ENCODE results near the gene PROZ.
"Not testable (repeated sequence)": the region's sequence is repeated elsewhere in the genome, so short reads cannot be mapped to it uniquely, and the experiment has no call there.

The PROZ gene

DNA sequence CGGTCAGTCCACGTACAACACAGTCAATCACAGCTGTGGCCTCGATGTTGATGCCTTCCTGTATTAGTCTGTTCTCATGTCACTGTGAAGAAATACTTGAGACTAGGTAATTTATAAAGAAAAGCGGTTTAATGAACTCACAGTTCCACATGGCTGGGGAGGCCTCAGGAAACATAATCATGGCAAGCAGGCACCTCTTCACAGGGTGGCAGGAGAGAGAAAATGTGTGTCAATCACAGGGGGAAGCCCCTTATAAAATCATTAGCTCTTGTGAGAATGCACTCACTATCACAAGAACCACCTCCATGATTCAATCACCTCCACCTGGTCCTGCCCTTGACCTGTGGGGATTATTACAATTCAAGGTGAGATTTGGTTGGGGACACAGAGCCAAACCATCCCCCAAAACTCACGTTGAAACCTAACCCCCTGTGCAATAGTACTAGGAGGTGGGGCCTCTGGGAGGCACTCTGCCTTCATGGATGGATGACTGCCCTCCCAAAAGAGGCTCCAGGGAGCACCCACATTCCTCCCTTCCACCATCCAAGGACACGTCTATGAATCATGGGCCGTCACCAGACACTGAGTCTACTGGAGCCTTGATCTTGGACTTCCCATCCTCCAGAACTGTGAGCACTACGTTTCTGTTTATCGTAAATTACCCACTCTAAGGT lies 2.3 kb upstream of the PROZ start:
- no peak for DNase-seq (ENCODE audit: low read depth, low spot score)
- in situ Hi-C loops (cut with HindIII; ENCODE audit: low sequenced_read_pairs) = no loop called here
- TF ChIP-seq, protein P1, sequence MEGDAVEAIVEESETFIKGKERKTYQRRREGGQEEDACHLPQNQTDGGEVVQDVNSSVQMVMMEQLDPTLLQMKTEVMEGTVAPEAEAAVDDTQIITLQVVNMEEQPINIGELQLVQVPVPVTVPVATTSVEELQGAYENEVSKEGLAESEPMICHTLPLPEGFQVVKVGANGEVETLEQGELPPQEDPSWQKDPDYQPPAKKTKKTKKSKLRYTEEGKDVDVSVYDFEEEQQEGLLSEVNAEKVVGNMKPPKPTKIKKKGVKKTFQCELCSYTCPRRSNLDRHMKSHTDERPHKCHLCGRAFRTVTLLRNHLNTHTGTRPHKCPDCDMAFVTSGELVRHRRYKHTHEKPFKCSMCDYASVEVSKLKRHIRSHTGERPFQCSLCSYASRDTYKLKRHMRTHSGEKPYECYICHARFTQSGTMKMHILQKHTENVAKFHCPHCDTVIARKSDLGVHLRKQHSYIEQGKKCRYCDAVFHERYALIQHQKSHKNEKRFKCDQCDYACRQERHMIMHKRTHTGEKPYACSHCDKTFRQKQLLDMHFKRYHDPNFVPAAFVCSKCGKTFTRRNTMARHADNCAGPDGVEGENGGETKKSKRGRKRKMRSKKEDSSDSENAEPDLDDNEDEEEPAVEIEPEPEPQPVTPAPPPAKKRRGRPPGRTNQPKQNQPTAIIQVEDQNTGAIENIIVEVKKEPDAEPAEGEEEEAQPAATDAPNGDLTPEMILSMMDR (IDR thresholded peaks at IDR 0.05; ENCODE audit: low read depth, low read length) = no peak
- H3K4me3 ChIP-seq (ENCODE audit: low read depth, low read length) = no peak overlapping the region

DNA sequence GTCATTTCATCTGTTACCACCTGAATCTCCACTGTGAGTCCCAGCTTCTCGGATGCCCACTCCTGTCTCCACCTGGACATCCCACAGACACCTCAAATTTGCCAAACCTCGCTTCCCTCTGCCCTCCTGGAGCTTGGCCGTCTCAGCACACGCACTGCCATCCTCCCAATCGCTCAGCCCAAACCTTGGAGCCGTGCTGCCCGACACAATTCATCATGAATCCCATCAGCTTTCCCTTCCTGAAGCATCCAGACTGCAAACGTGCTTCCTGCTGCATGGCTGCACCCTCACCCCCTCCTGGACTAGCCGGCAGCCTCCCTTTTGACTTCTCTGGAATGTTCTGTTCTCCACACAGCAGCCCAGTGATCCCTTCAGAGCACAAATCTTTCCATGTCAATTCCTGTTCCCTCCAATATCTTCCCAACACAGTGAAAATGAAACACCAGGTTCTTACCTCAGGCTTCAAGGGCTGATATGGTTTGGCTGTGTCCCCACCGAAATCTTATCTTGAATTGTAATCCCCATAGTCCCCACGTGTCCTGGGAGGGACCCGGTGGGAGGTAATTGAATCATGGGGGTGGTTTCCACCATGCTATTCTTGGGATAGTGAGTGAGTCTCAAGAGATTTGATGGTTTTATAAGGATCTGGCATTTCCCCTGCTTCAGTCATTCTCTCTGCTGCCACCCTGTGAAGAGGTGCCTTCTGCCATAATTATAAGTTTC lies 1.1 kb upstream of the PROZ start:
- TF ChIP-seq, protein P1 (IDR thresholded peaks at IDR 0.05; ENCODE audit: low read depth, low read length) = no peak
- in situ Hi-C loops (cut with HindIII; ENCODE audit: low sequenced_read_pairs) = no loop called here
- DNase-seq (ENCODE audit: low read depth, low spot score) = no peak
- no peak overlapping the region for H3K4me3 ChIP-seq (ENCODE audit: low read depth, low read length)

DNA sequence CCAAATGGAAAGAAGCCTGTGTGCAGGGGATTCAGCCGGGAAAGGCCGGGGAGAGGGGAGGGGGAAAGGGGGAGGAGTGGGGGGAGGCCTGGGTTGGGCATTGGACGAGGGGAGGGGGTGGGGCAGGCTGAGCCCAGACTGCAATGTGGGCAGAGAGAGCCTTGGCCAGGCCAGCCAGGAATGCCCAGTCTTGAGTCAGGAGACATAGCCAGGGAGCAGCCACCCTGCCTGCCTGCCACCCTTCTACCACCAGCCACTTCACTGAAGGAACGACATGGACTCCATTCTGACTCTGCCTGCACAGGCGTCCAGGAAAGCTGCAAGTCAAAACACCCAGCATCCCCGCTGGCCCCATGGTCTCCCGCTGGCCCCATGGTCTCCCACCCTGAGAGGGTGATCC lies 498 bp downstream of the PROZ start:
- no peak for DNase-seq (ENCODE audit: low read depth, low spot score)
- TF ChIP-seq, protein P1 (IDR thresholded peaks at IDR 0.05; ENCODE audit: low read depth, low read length) = no peak
- in situ Hi-C loops (cut with HindIII; ENCODE audit: low sequenced_read_pairs) = no loop called here
- no peak overlapping the region for H3K4me3 ChIP-seq (ENCODE audit: low read depth, low read length)

DNA sequence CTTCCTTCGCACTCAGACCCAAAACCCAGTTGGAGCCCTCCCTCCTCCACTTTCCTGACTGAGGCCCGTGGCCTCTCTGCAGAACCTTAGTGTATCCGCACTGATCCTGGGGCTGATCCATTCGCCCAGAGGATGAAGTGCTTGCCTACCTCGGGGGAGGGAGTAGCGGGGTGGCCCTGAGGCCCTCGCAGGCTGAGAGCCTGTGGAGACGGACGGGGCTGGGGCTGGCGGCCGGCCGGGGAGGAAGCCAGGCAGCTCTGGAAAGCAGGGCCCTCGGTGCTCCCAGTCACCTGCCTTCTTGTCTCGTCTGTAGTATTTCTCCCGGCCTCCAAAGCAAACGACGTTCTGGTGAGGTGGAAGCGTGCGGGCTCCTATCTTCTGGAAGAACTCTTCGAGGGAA lies 1.3 kb downstream of the PROZ start:
- H3K4me3 ChIP-seq (ENCODE audit: low read depth, low read length) = no peak overlapping the region
- TF ChIP-seq, protein P1 (IDR thresholded peaks at IDR 0.05; ENCODE audit: low read depth, low read length) = no peak
- in situ Hi-C loops (cut with HindIII; ENCODE audit: low sequenced_read_pairs) = no loop called here
- no peak for DNase-seq (ENCODE audit: low read depth, low spot score)

DNA sequence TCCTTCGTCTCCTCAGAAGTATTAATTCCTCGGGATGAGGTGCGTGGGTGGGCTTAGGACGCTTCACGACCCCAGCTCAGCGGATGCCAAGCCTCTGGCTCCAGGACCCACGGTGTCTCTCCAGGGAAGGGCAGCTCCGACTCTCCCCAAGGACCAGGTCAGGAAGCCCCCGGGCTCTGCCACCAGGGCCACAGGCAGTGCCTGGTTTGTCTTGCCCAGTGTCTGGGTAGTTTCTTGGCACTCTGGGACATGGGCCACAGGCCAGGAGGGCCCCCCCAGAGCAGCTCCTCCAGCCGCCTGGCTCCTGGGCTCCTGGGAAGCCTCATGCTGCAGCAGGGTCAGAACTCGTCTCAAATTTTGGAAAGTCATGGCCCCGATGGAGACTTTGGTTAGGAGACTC lies 2.5 kb downstream of the PROZ start:
- in situ Hi-C loops (cut with HindIII; ENCODE audit: low sequenced_read_pairs) = no loop called here

DNA sequence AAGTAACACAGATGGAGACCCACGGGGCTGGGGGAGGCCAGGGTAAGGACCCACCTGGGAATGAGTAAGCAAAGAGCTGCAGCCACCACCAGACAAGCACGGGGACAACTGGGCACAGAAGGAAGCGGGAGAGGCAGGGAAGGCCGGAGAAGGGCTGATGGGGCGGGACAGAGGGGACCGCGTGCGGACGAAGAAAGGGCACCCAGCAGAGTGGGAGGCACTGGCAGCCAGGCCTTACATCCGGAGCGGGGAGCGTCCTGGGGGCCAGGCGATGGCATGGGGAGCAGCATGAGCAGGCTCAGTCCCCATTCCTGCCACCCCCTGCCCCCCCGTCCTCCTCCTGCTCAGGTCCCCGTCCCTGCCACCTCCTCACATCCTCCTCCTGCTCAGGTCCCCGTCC lies 3.0 kb downstream of the PROZ start:
- in situ Hi-C loops (cut with HindIII; ENCODE audit: low sequenced_read_pairs) = no loop called here
- H3K4me3 ChIP-seq (ENCODE audit: low read depth, low read length) = no peak overlapping the region
- TF ChIP-seq, protein P1 (IDR thresholded peaks at IDR 0.05; ENCODE audit: low read depth, low read length) = no peak
- DNase-seq (ENCODE audit: low read depth, low spot score) = no peak

More for the DNA sequence above, 2.5 kb downstream of the PROZ start:
- DNase-seq (ENCODE audit: low read depth, low spot score) = no peak
- TF ChIP-seq, protein P1 (IDR thresholded peaks at IDR 0.05; ENCODE audit: low read depth, low read length) = no peak
- no peak overlapping the region for H3K4me3 ChIP-seq (ENCODE audit: low read depth, low read length)

DNA sequence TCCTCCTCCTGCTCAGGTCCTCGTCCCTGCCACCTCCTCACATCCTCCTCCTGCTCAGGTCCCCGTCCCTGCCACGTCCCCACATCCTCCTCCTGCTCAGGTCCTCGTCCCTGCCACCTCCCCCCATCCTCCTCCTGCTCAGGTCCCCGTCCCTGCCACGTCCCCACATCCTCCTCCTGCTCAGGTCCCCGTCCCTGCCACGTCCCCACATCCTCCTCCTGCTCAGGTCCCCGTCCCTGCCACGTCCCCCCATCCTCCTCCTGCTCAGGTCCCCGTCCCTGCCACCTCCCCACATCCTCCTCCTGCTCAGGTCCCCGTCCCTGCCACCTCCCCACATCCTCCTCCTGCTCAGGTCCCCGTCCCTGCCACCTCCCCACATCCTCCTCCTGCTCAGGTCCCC lies 3.5 kb downstream of the PROZ start:
- DNase-seq (ENCODE audit: low read depth, low spot score); H3K4me3 ChIP-seq (ENCODE audit: low read depth, low read length); in situ Hi-C loops (cut with HindIII; ENCODE audit: low sequenced_read_pairs): not testable (repeated sequence)

All from astrocyte of the spinal cord (primary cell).